Measurements from ENCODE around the gene MINDY4B. TPM values are rescaled to one million over a fixed set of nuclear protein-coding genes. Genes with fewer than 3 reads are reported as not detected.

Gene MINDY4B
- polyA plus RNA-seq, 5 donors: 0.09 TPM; not detected in 4

GRCh38 chr3:150844484-150844883 lies 60.8 kb downstream of the MINDY4B start:
- no peak for DNase-seq

DNA sequence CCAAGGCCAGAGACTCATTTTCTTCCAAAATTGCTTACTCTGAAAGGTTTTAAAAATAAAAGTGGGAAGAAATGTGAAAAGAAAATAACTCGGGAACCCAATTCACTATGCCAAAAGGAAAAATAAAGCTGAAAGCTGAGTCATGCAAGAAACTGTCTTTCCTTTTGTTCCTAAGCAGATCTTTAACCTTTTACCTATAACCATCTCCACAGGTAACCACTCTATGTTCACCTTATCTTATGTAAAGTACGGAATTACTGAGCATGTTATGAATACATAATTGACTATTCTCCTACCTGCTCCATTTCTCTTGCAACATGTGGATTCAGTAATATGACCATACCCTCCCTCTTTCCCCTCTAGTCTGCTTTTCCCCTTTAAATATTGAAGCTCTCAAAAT lies 62.0 kb downstream of the MINDY4B start:
- no peak for DNase-seq

DNA sequence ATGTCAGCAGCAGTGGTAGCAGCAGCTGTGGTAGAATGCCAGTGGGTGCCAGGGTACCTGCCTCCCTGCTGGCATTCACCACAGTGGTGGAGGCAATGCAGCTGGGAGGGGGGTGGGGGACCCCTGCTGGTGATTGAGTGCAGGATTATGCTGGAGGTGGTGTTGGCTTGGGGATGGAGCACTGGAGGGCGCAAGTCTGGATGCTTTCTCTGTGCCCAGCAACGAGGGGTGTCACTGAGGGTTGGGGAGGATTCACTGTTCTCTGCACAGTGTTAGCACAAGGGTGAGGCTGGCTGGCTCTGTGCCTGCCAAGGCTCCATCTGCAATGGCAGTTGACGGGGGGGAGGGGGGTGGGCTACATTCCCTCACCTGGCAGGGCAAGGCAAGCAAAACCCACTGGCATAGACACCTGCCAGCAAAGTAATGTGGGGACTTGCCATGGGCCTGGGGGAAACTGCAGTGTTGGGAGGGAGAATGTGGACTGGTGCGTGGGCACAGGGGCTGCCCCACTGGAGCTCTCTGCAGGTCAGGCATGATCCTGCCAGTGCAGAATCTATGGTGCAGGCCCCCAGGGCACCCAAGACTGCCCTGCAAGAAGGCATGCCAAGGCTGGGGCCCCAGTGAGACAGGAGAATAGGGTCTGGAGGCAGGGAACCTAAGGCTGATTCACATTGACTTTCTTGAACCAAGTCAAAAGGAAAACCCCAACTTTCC lies 64.3 kb downstream of the MINDY4B start:
- no peak for DNase-seq

GRCh38 chr3:150830745-150831144 lies 74.5 kb downstream of the MINDY4B start:
- no peak for DNase-seq

GRCh38 chr3:150830094-150830681 lies 75.1 kb downstream of the MINDY4B start:
- DNase-seq: no peak

DNA sequence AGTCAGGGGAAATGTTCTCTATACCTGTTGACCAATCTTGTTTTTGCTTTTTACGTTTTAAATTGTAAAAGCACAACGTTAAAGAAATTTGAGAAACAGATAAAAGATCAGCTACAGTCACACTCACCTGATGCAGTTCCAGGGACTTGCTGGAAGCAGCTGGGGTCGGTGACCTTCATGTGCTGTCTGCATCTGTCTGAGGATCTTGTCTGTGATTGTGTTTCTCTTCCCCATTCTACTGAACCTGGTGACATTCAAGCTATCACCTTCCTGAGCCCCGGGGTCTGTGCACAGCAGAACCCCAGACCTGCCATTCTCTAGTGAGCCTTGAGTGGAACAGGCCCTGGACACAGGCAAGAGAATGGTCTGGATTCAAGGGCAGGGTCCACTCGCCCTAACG lies 75.8 kb downstream of the MINDY4B start:
- no peak for DNase-seq

DNA sequence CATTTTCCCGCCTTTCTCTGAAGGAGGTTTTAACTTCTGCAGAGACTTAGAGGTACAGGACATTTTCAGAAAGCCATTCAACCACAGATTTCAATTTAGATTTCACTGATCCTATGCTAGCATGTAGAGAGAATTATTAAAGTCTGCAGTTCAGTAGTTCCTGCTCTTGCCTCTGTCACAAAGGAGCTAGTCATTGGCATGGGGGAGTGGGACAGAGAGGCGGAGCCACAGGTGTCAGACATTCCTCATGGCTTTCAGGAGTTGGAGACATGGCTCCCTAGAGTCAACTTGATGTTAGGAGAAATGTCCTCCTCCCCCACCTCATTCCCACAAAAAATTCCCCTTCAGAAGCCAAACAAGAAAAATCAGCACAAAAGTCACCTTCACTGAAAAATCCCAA lies 76.2 kb downstream of the MINDY4B start:
- no peak for DNase-seq

DNA sequence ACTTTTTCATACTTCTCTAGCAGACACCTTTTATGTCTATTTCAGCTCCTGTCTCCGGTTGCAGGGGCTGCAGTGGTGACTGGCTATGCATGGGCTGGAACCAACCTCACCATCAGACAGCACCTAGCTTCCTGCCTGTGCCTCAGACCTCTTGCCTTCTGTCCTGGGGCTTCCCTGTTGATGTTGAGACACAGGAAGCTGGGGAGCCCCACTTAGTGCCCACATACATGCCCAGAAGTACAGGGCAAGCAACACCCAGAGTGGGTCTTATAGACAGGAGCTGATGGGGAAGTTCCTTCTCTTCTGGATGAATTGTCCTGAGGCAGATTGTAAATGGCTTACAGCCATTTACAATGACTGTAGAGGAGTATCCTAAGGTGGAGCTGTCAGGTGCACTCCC lies 77.0 kb downstream of the MINDY4B start:
- no peak for DNase-seq

DNA sequence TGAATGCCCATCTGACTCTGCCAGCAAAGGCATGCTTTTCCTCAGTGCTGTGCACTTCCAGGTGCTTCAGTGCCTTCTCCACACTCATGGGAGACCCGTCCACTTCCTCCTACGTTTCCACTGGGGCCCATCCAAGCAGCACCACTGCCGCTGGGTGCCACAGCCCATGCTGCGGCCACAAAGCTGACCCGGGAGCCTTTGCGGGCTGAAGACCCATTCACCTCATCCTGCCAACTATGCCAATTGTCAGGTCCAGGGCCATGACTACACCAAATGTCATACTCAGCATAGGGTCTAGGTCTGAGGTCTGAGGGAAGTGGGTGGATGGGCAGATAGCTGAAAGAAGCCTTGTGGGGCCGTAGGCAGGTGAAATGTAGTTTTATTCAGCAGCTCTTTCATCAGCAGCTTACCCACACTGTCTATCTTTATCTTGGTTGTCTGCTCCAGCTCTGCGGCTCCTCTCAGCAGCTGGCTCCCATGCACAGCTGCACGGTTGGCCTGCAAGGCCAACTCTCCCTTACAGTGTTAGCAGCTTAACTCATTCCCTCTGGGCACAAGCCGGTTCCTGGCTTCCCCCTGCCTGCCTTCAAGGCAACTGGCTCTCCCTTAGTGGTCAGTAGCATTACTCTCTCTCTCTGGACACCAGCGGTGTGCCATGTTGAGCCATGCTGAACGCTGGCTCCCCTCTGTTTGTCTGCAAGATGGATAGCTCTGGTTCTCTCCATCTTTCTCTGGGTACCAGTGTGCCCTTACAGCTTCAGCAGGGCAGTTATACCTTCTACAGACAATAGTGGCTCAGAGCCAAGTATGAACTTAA lies 78.6 kb downstream of the MINDY4B start:
- DNase-seq: no peak

DNA sequence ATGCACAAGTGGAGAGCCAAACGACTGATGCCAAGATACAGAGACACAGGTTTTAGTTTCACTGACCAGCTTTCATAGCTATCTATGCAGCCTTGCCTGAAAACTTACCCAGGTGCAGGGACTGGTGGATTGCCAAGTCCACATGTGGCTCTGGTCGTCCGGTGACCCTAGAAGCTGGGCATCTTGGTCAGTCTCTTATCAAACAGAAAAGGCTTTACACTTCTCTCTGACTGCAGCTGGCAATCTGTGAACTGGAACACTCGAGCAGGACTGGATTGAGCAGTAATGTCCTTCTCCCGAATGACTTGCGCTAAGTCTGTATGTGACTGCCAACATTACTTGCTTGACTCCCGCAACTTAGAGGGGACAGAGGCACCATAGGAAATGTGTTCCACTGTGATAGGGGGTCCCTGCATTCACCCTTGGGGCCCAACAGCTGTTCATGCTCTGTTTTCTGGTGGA lies 79.3 kb downstream of the MINDY4B start:
- no peak for DNase-seq

GRCh38 chr3:150825192-150825915 lies 79.9 kb downstream of the MINDY4B start:
- DNase-seq: no peak

- DNase-seq: no peak
Measured at GRCh38 chr3:150823277-150823676, 82.0 kb downstream of the MINDY4B start.

DNA sequence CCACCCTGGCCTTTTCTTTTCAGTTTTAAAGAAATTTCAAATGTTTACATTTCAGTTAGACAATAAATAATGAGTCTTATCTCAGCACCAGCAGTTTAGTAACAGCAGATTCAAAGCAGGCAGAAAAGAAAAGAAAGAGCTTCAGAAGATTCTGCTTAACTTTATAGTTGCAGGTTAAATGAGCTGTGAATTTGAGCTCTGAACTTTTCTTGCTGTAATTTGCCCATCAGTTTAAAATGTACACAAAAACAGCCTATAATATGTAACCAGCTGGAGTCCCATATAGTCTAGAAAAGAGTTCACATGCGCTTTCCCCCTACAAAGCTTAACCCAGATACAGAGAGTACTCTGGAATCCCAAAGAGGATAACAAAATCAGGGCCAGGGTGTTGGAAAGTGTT lies 82.6 kb downstream of the MINDY4B start:
- peak; percentile 15 to 50 for DNase-seq

Other genes with a start within 250 kb of the MINDY4B start
- gene ERICH6, start 201.5 kb downstream of the MINDY4B start, polyA plus RNA-seq (ENCODE audit: insufficient read depth in 1 of 5, insufficient read length in 5 of 5, low replicate concordance in 1 of 5): 1 to 10 TPM in 1 of 5 donors, under 1 TPM in 3, not detected in 1; 0.28 to 1.2 (median 0.61) TPM
- 10 to 100 TPM; 19.4 to 24.1 (median 21.5) TPM for gene SIAH2, start 142.3 kb downstream of the MINDY4B start, polyA plus RNA-seq (ENCODE audit: insufficient read depth in 1 of 5, insufficient read length in 5 of 5, low replicate concordance in 1 of 5)
- gene CLRN1, start 67.3 kb upstream of the MINDY4B start, polyA plus RNA-seq (ENCODE audit: insufficient read depth in 1 of 5, insufficient read length in 5 of 5, low replicate concordance in 1 of 5): not detected
- 1 to 10 TPM in 1 of 5 donors, under 1 TPM in 4; 0.46 to 1.3 (median 0.73) TPM for gene MED12L, start 180.2 kb upstream of the MINDY4B start, polyA plus RNA-seq (ENCODE audit: insufficient read depth in 1 of 5, insufficient read length in 5 of 5, low replicate concordance in 1 of 5)

Data from right lung (tissue), 5 donors.